HG02943 (cell line): ENCODE measurements around the gene RNF25.

ENCODE experiments used
- ATAC-seq: cut with Tn5 transposase; IDR thresholded peaks from one replicate; pipeline ENCODE4 v1.9.1; 2021; ENCODE audit warnings: mild to moderate bottlenecking, low read depth, moderate library complexity; ENCODE audit not compliant: unreplicated experiment

Gene RNF25

GRCh38 chr2:218635719-218636118 is 36.1 kb downstream of the RNF25 start:
- no peak for ATAC-seq

DNA sequence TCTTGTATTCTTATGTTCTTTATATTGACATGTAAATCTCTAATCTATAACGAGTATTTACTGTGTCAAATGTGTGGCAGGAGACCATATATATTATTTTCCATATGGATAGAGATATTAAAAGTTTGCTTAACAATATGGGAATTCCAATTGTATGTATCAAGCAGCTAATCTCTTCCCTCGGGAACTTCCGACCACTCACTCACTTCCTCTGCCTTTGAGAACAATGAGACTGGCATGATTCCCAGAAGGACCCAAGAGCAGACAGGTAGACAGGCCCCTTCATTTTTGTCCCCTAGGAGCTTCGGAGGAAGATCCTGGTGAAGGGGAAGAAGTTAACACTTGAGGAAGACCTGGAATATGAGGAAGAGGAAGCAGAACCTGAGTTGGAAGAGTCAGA is 40.0 kb downstream of the RNF25 start:
- no peak for ATAC-seq

- ATAC-seq: no peak
Observed at GRCh38 chr2:218627939-218628338, 43.9 kb downstream of the RNF25 start.

GRCh38 chr2:218626369-218626768 is 45.4 kb downstream of the RNF25 start:
- no peak for ATAC-seq

DNA sequence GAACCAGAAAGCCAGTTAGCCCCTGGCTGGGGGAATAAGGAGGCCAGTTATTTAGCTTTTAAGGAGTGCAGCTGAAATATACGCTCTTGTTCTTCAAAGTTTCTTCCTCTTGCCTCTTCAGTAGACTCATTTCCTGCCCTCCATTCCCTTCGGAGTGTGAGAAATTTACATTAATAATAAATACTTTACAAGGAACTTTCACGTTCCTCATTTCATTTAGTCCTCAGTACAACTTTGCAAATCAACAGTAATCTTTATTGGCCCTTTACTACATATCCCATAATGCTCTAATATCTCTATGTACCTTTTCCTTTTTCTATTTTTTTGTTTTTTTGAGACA is 48.5 kb downstream of the RNF25 start:
- ATAC-seq: no peak

- no peak for ATAC-seq
Observed at GRCh38 chr2:218622606-218623365, 49.0 kb downstream of the RNF25 start.

GRCh38 chr2:218621007-218621406 is 50.8 kb downstream of the RNF25 start:
- no peak for ATAC-seq

DNA sequence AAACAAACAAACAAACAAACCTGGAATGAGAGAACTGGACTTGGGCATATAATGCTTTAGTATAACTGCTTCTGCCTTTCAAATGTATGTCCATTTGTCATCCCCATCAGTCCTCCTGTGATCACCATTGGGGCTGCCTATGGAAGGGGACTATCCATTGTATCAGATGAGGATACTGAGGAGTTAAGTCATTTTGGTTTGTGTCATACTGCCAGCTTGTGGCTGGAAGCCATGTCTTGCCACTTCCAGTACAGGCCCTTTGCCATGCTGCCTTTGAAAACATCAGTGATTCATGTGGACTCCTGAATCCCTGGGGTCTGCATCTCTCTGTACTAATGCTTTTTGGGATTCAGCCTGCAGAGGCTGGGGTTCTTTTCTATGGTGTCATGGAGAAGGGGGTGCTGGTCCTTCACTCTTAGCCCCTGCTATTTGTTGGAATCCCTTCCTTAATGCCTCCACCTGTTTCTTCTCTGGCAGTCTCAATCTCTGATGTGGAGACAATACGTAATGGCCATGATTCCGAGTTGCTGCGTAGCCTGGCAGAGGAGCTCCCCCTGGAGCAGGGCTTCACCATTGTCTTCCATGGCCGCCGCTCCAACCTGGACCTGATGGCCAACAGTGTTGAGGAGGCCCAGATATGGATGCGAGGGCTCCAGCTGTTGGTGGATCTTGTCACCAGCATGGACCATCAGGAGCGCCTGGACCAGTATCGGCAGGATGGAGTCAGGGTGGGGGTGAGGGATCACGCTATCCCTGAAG is 53.5 kb downstream of the RNF25 start:
- ATAC-seq: no peak

DNA sequence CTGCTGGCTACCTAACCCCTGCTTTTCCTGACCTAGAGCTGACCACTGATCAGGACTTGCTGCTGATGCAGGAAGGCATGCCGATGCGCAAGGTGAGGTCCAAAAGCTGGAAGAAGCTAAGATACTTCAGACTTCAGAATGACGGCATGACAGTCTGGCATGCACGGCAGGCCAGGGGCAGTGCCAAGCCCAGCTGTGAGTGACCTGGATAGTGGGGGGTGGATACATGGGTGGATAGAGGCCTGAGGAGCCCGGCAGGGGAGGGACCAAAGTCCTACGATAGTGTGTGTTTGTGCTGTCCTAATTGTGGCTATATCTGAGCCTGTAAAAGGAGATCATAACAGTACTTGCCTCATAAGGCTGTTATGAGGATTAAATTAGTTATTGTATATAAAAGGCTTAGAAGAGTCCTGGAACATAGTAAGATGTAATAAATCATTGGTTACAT is 55.9 kb downstream of the RNF25 start:
- ATAC-seq: no peak
